Neural cell (in vitro differentiated cells): ENCODE measurements around the gene UBA6. TPM values are rescaled to one million over a fixed set of nuclear protein-coding genes. Genes with fewer than 3 reads are reported as not detected.

Source experiments
- H2AFZ ChIP-seq: fragments of 200-600, 300-800 bp; sonication (generic), shearing (Covaris generic); 2 replicates; pipeline ENCODE4 v1.6.0; 2014; ENCODE audit warnings: low read depth, mild to moderate bottlenecking, antibody characterized with exemption, low read length, moderate library complexity
- H3F3A ChIP-seq: fragments of 200-600 bp; shearing (Covaris generic); 2 replicates; pipeline ENCODE4 v1.6.1; 2016; ENCODE audit warnings: mild to moderate bottlenecking, moderate library complexity, mixed read lengths, antibody characterized with exemption, low read length; ENCODE audit not compliant: insufficient read depth, poor library complexity, severe bottlenecking
- H3K27ac ChIP-seq: fragments of 200-600, 300-800 bp; sonication (generic), shearing (Covaris generic); 2 replicates; pipeline ENCODE4 v1.5.1; 2014; ENCODE audit warnings: mild to moderate bottlenecking, low read length, moderate library complexity
- H3K27me3 ChIP-seq: fragments of 300-800, 200-600 bp; sonication (generic), shearing (Covaris generic); 2 replicates; pipeline ENCODE4 v1.6.0; 2014; ENCODE audit warnings: mild to moderate bottlenecking, low read depth, low read length, moderate library complexity; ENCODE audit not compliant: insufficient read depth
- H3K36me3 ChIP-seq: fragments of 300-800, 200-600 bp; sonication (generic), shearing (Covaris generic); 2 replicates; pipeline ENCODE4 v1.5.1; 2014; ENCODE audit warnings: mild to moderate bottlenecking, antibody characterized with exemption, low read length, moderate library complexity; ENCODE audit not compliant: insufficient read depth
- H3K4me2 ChIP-seq: fragments of 300-800, 200-600 bp; sonication (generic), shearing (Covaris generic); 2 replicates; pipeline ENCODE4 v1.6.0; 2014; ENCODE audit warnings: mild to moderate bottlenecking, low read length
- H3K4me3 ChIP-seq: fragments of 300-800, 200-600 bp; sonication (generic), shearing (Covaris generic); 2 replicates; pipeline ENCODE4 v1.5.1; 2014; ENCODE audit warnings: mild to moderate bottlenecking, low read length, moderate library complexity
- H3K79me2 ChIP-seq: fragments of 200-600 bp; shearing (Covaris generic); replicated peaks from 2 replicates; pipeline ENCODE4 v1.6.0; 2014; ENCODE audit warnings: mild to moderate bottlenecking, low read length, moderate library complexity; ENCODE audit not compliant: insufficient read depth
- H3K9ac ChIP-seq: fragments of 300-800, 200-600 bp; sonication (generic), shearing (Covaris generic); 2 replicates; pipeline ENCODE4 v1.6.1; 2016; ENCODE audit warnings: mild to moderate bottlenecking, low read length, mixed read lengths
- H3K9me2 ChIP-seq: fragments of 200-600 bp; shearing (Covaris generic); 2 replicates; pipeline ENCODE4 v1.6.1; 2016; ENCODE audit warnings: mild to moderate bottlenecking, low read length, mixed read lengths; ENCODE audit not compliant: insufficient read depth
- H3K9me3 ChIP-seq: fragments of 200-600, 300-800 bp; sonication (generic), shearing (Covaris generic); 2 replicates; pipeline ENCODE4 v1.6.1; 2016; ENCODE audit warnings: mild to moderate bottlenecking, mixed run types, low read length, moderate library complexity, mixed read lengths
- H4K20me1 ChIP-seq: fragments of 200-600 bp; shearing (Covaris generic); 2 replicates; pipeline ENCODE4 v1.6.1; 2016; ENCODE audit warnings: mild to moderate bottlenecking, mixed run types; ENCODE audit not compliant: insufficient read depth
- CTCF ChIP-seq: fragments of 450-650 bp; IDR thresholded peaks from 2 replicates; pipeline ENCODE4 v1.5.1; 2014; ENCODE audit warnings: antibody characterized with exemption, mild to moderate bottlenecking, moderate library complexity; ENCODE audit not compliant: poor library complexity, severe bottlenecking
- EP300 ChIP-seq: fragments of 450-650 bp; conservative IDR thresholded peaks from 2 replicates; pipeline ENCODE4 v1.6.1; 2014; ENCODE audit warnings: antibody characterized with exemption, mild to moderate bottlenecking, moderate library complexity; ENCODE audit not compliant: poor library complexity, severe bottlenecking
- EZH2 ChIP-seq: fragments of 200-600, 300-800 bp; shearing (Covaris generic), sonication (generic); IDR thresholded peaks from 2 replicates; pipeline ENCODE4 v1.6.1; 2014; ENCODE audit warnings: antibody characterized with exemption, low read length, borderline replicate concordance, mild to moderate bottlenecking; ENCODE audit not compliant: insufficient read depth, poor library complexity, severe bottlenecking
- MXI1 ChIP-seq: fragments of 450-650 bp; conservative IDR thresholded peaks from 2 replicates; pipeline ENCODE4 v1.6.1; 2014; ENCODE audit warnings: antibody characterized with exemption, mild to moderate bottlenecking; ENCODE audit not compliant: poor library complexity, severe bottlenecking
- POLR2AphosphoS5 ChIP-seq: IDR thresholded peaks from 2 replicates; pipeline ENCODE4 v1.6.1; 2012
- RAD21 ChIP-seq: fragments of 450-650 bp; conservative IDR thresholded peaks from 2 replicates; pipeline ENCODE4 v1.6.1; 2014; ENCODE audit warnings: antibody characterized with exemption, mild to moderate bottlenecking, moderate library complexity
- REST ChIP-seq: IDR thresholded peaks from 2 replicates; pipeline ENCODE4 v1.6.1; 2012; ENCODE audit warnings: borderline replicate concordance
- SMC3 ChIP-seq: fragments of 450-650 bp; conservative IDR thresholded peaks from 2 replicates; pipeline ENCODE4 v1.6.1; 2014; ENCODE audit warnings: antibody characterized with exemption, mild to moderate bottlenecking, moderate library complexity; ENCODE audit not compliant: poor library complexity
- TAF1 ChIP-seq: IDR thresholded peaks from 2 replicates; pipeline ENCODE4 v1.6.1; 2012; ENCODE audit warnings: low read depth
- polyA plus RNA-seq: library from polyadenylated mRNA; depleted of rRNA; stranded (reverse); fragments of >200 nt; gene quantifications from 2 replicates; pipeline ENCODE4 v1.2.3, GENCODE V29; 2014

Gene UBA6
- polyA plus RNA-seq, 1 donor from 2014 or later = 126 TPM

- Histone ChIP-seq H3K36me3 (no peaks in the 10 kb centered on the region), H4K20me1 (no peaks in the 10 kb centered on the region), H3K79me2 (no peaks in the 10 kb centered on the region), H3K27me3 (no peaks in the 10 kb centered on the region), H3F3A (no peaks in the 10 kb centered on the region), H3K9ac (no peak overlapping the region), H3K9me3 (no peaks in the 10 kb centered on the region), H3K4me2 (no peak overlapping the region), H3K4me3 (no peak overlapping the region), H2AFZ (no peak overlapping the region), H3K9me2 (no peaks in the 10 kb centered on the region), H3K27ac (no peak overlapping the region)
- TF ChIP-seq MXI1 = no peak
- no peak for TF ChIP-seq EZH2
- no peak for TF ChIP-seq RAD21
- TF ChIP-seq EP300 = no peak
- no peak for TF ChIP-seq SMC3
- TF ChIP-seq POLR2AphosphoS5 = no peak
- no peak for TF ChIP-seq CTCF
- no peak for TF ChIP-seq REST
- no peak for TF ChIP-seq TAF1
Observed at GRCh38 chr4:67603310-67604028, 97.5 kb downstream of the UBA6 start.

- Histone ChIP-seq H3K36me3 (no peaks in the 10 kb centered on the region), H3K9me2 (no peaks in the 10 kb centered on the region), H3K4me2 (no peak overlapping the region), H3F3A (no peaks in the 10 kb centered on the region), H3K4me3 (no peak overlapping the region), H3K27me3 (no peaks in the 10 kb centered on the region), H3K9me3 (no peaks in the 10 kb centered on the region), H3K79me2 (no peaks in the 10 kb centered on the region), H3K9ac (no peak overlapping the region), H3K27ac (no peak overlapping the region), H4K20me1 (no peaks in the 10 kb centered on the region), H2AFZ (no peak overlapping the region)
- TF ChIP-seq EP300 (no peak), SMC3 (no peak), EZH2 (no peak), CTCF (no peak), TAF1 (no peak), REST (no peak), MXI1 (no peak), POLR2AphosphoS5 (no peak), RAD21 (no peak)
Observed at GRCh38 chr4:67593741-67594175, 107.2 kb downstream of the UBA6 start.
